Stomach (tissue), 4 donors: Measurements from ENCODE around the gene ITPKB.

Source experiments
- EP300 ChIP-seq: sonication (generic); formaldehyde crosslinking; IDR thresholded peaks from one replicate; pipeline ENCODE4 v1.6.1; 2017; ENCODE audit warnings: antibody characterized with exemption
- POLR2A ChIP-seq, 4 donors: fragments of 450-650 bp; IDR thresholded peaks; one replicate each; pipeline ENCODE4 v1.6.1; 2016; ENCODE audit warnings: antibody characterized with exemption in 4 of 4, control low read depth in 2 of 4, mild to moderate bottlenecking in 1 of 4, moderate library complexity in 1 of 4
- POLR2AphosphoS5 ChIP-seq, 3 donors: sonication (generic); formaldehyde crosslinking; IDR thresholded peaks; one replicate each; pipeline ENCODE4 v1.6.1; 2016; ENCODE audit warnings: antibody characterized with exemption in 3 of 3
- TF ChIP-seq, protein P1 (sequence below), 7 experiments: fragments of 450-650 bp in 4 of 7; fragments of 200-600 bp in 3 of 7; sonication (generic) in 3 of 7; IDR thresholded peaks; one replicate each; pipeline ENCODE4 v1.5.1; 2016 to 2019; ENCODE audit warnings: antibody characterized with exemption in 7 of 7, control low read depth in 2 of 7, mild to moderate bottlenecking in 1 of 7

GRCh38 chr1:226615876-226616275 lies 123.2 kb downstream of the ITPKB start:
- TF ChIP-seq POLR2A (IDR thresholded peaks at IDR 0.05): no peak
- no peak for TF ChIP-seq POLR2AphosphoS5 (IDR thresholded peaks at IDR 0.05)
- TF ChIP-seq, protein P1, sequence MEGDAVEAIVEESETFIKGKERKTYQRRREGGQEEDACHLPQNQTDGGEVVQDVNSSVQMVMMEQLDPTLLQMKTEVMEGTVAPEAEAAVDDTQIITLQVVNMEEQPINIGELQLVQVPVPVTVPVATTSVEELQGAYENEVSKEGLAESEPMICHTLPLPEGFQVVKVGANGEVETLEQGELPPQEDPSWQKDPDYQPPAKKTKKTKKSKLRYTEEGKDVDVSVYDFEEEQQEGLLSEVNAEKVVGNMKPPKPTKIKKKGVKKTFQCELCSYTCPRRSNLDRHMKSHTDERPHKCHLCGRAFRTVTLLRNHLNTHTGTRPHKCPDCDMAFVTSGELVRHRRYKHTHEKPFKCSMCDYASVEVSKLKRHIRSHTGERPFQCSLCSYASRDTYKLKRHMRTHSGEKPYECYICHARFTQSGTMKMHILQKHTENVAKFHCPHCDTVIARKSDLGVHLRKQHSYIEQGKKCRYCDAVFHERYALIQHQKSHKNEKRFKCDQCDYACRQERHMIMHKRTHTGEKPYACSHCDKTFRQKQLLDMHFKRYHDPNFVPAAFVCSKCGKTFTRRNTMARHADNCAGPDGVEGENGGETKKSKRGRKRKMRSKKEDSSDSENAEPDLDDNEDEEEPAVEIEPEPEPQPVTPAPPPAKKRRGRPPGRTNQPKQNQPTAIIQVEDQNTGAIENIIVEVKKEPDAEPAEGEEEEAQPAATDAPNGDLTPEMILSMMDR (IDR thresholded peaks at IDR 0.05): no peak
- no peak for TF ChIP-seq EP300
